ENCODE measurements around the gene LEMD2. TPM values are rescaled to one million over a fixed set of nuclear protein-coding genes. Genes with fewer than 3 reads are reported as not detected.

The LEMD2 gene
- polyA plus RNA-seq, 1 of the 3 experiments (the other 2 are of a cell fraction), result 56.5 TPM

GRCh38 chr6:33732385-33732784 lies 56.5 kb downstream of the LEMD2 start:
- H3K4me3 ChIP-seq (ENCODE audit: low read depth in 2 of 2, low read length in 1 of 2), result no peak overlapping the region
- no peaks in the 10 kb centered on the region for H4K20me1 ChIP-seq (ENCODE audit: insufficient read depth)
- H3K4me2 ChIP-seq, result no peak overlapping the region
- DNase-seq, result no peak
- H3K9ac ChIP-seq, result no peak overlapping the region
- no peaks in the 10 kb centered on the region for H3F3A ChIP-seq (replicated peaks; ENCODE audit: insufficient read depth)
- H3K36me3 ChIP-seq (replicated peaks in 1 of 2; ENCODE audit: control insufficient read depth in 1 of 2, insufficient read depth in 2 of 2, low read length in 1 of 2), result no peaks in the 10 kb centered on the region
- H3K79me2 ChIP-seq (ENCODE audit: insufficient read depth), result no peaks in the 10 kb centered on the region
- WGBS (ENCODE audit: low lambda C conversion rate), result 67% methylated on average over 3 of the region's 6 CpGs
- ChIA-PET CTCF (interaction anchor here (1.0 to 8.2 kb wide), 5 partner anchors 12 to 143 kb away, joined by 3 to 59 read pairs (median 4); partner anchors contain the start of gene UQCC2), POLR2A (no interaction called here)
- TF ChIP-seq SIN3A (IDR thresholded peaks at IDR 0.05; ENCODE audit: borderline replicate concordance, low read depth, low read length), result no peak
- no peak for TF ChIP-seq RAD21 (IDR thresholded peaks at IDR 0.05; ENCODE audit: low read length)
- no peak for TF ChIP-seq NRF1 (IDR thresholded peaks at IDR 0.05; ENCODE audit: low read depth, low read length)
- TF ChIP-seq MAX (IDR thresholded peaks at IDR 0.05; ENCODE audit: low read depth), result no peak
- TF ChIP-seq FOXM1 (IDR thresholded peaks at IDR 0.05; ENCODE audit: low read depth), result no peak
- no peak for TF ChIP-seq JUND (IDR thresholded peaks at IDR 0.05)
- no peak for TF ChIP-seq TAF1 (IDR thresholded peaks at IDR 0.05; ENCODE audit: borderline replicate concordance, low read depth, low read length)
- TF ChIP-seq TCF12 (IDR thresholded peaks at IDR 0.05), result no peak
- peaks cover 0 to 7% of the 10 kb centered on the region in 2 experiments; a peak in 1 of 4 replicates for H3K4me1 ChIP-seq (ENCODE audit: control insufficient read depth in 1 of 2, insufficient read depth in 2 of 2, low read depth in 1 of 2, low read length in 1 of 2)
- no peaks in the 10 kb centered on the region for H3K9me2 ChIP-seq
- no peaks in the 10 kb centered on the region for H3K9me3 ChIP-seq
- H3K27me3 ChIP-seq (ENCODE audit: insufficient read depth), result peaks cover 12% of the 10 kb centered on the region; the same call in 1 of the 2 replicates
- no peak overlapping the region for H3K27ac ChIP-seq (ENCODE audit: low read depth in 2 of 2, low read length in 1 of 2)
- H2AFZ ChIP-seq (ENCODE audit: low read depth), result no peak overlapping the region

- DNase-seq, result no peak
- Histone ChIP-seq H3K27ac (ENCODE audit: low read depth in 2 of 2, low read length in 1 of 2) (no peak overlapping the region), H3K4me1 (ENCODE audit: control insufficient read depth in 1 of 2, insufficient read depth in 2 of 2, low read depth in 1 of 2, low read length in 1 of 2) (peaks cover 0 to 1% of the 10 kb centered on the region in 2 experiments; a peak in 1 of 4 replicates), H3K36me3 (replicated peaks in 1 of 2; ENCODE audit: control insufficient read depth in 1 of 2, insufficient read depth in 2 of 2, low read length in 1 of 2) (no peaks in the 10 kb centered on the region), H3K9me3 (no peaks in the 10 kb centered on the region), H2AFZ (ENCODE audit: low read depth) (no peak overlapping the region), H4K20me1 (ENCODE audit: insufficient read depth) (no peaks in the 10 kb centered on the region), H3K9ac (no peak overlapping the region), H3K27me3 (ENCODE audit: insufficient read depth) (peaks cover 18% of the 10 kb centered on the region; the same call in 1 of the 2 replicates), H3K9me2 (no peaks in the 10 kb centered on the region), H3F3A (replicated peaks; ENCODE audit: insufficient read depth) (no peaks in the 10 kb centered on the region), H3K79me2 (ENCODE audit: insufficient read depth) (no peaks in the 10 kb centered on the region), H3K4me3 (ENCODE audit: low read depth in 2 of 2, low read length in 1 of 2) (no peak overlapping the region), H3K4me2 (no peak overlapping the region)
- TF ChIP-seq REST (IDR thresholded peaks at IDR 0.05; ENCODE audit: low read depth, low read length), result no peak
- no peak for TF ChIP-seq CTCF (IDR thresholded peaks at IDR 0.05)
- TF ChIP-seq USF2 (IDR thresholded peaks at IDR 0.05; ENCODE audit: borderline replicate concordance, low read depth, low read length), result no peak
- no peak for TF ChIP-seq MXI1 (IDR thresholded peaks at IDR 0.05; ENCODE audit: low read depth, low read length)
- TF ChIP-seq TEAD4 (IDR thresholded peaks at IDR 0.05; ENCODE audit: borderline replicate concordance, insufficient read depth), result no peak
- TF ChIP-seq JUND (IDR thresholded peaks at IDR 0.05), result no peak
- no peak for TF ChIP-seq MAX (IDR thresholded peaks at IDR 0.05; ENCODE audit: low read depth)
- TF ChIP-seq GABPA (IDR thresholded peaks at IDR 0.05; ENCODE audit: low read depth), result no peak
- no peak for TF ChIP-seq RCOR1 (IDR thresholded peaks at IDR 0.05; ENCODE audit: low read length)
- no peak for TF ChIP-seq TCF12 (IDR thresholded peaks at IDR 0.05)
- TF ChIP-seq NRF1 (IDR thresholded peaks at IDR 0.05; ENCODE audit: low read depth, low read length), result no peak
- no peak for TF ChIP-seq YY1 (IDR thresholded peaks at IDR 0.05; ENCODE audit: low read depth)
- no peak for TF ChIP-seq MEF2A (IDR thresholded peaks at IDR 0.05; ENCODE audit: borderline replicate concordance, low read depth)
- no peak for TF ChIP-seq RAD21 (IDR thresholded peaks at IDR 0.05; ENCODE audit: low read length)
- 80% methylated on average over 6 of the region's 9 CpGs for WGBS (ENCODE audit: low lambda C conversion rate)
- POLR2A ChIA-PET, result interaction anchor here (0.5 to 0.9 kb wide), 2 partner anchors 9 to 20 kb away, joined by 3 to 4 read pairs; partner anchors contain the start of gene UQCC2
- CTCF ChIA-PET, result interaction anchor here (1.0 to 8.2 kb wide), 5 partner anchors 12 to 142 kb away, joined by 3 to 59 read pairs (median 4); partner anchors contain the start of gene UQCC2
Observed at GRCh38 chr6:33731751-33732282, 57.1 kb downstream of the LEMD2 start.
